PC-3 (cell line): ENCODE data around the gene MMP24OS. TPM values are rescaled to one million over a fixed set of nuclear protein-coding genes. Genes with fewer than 3 reads are reported as not detected.
A peak's percentile ranks its signal among the peaks of the same experiment; 100 is the strongest.

Source experiments
- ATAC-seq: fragments of 200-7000 bp; cut with Tn5 transposase; 2 replicates; pipeline ENCODE4 v1.9.1; 2020; ENCODE audit warnings: mild to moderate bottlenecking, moderate library complexity
- BruUV-seq: library from RNA; stranded (reverse); fragments of 400-500 nt; replicated peaks from 2 replicates; lab custom pipeline; 2021; lab: Mats Ljungman, UMichigan
- CTCF ChIA-PET: fragments of 300-600 bp; sonication (Branson Sonifier 250); formaldehyde crosslinking; loops from one replicate; lab custom pipeline; 2022; ENCODE audit warnings: antibody characterized with exemption; lab: Charles Lee
- POLR2A ChIA-PET: fragments of 300-600 bp; sonication (Branson Sonifier 250); formaldehyde crosslinking; loops from one replicate; lab custom pipeline; 2022; ENCODE audit warnings: antibody characterized with exemption; ENCODE audit not compliant: unreplicated experiment; lab: Charles Lee
- DNase-seq: peaks from one replicate; pipeline ENCODE4 v3.0.0-alpha.2; 2015
- H2AFZ ChIP-seq: fragments of 300-600 bp; sonication (generic); 2 replicates; pipeline ENCODE4 v1.6.0; 2016; ENCODE audit warnings: antibody characterized with exemption, low read length
- H3F3A ChIP-seq: fragments of 300-600 bp; sonication (generic); one replicate; pipeline ENCODE4 v1.6.0; 2017; ENCODE audit warnings: antibody characterized with exemption, low read length, control low read depth, mild to moderate bottlenecking; ENCODE audit not compliant: unreplicated experiment
- H3K27ac ChIP-seq: fragments of 300-600 bp; sonication (generic); 2 replicates; pipeline ENCODE4 v1.5.1; 2016; ENCODE audit warnings: mild to moderate bottlenecking, low read length
- H3K27me3 ChIP-seq: fragments of 300-600 bp; sonication (generic); 2 replicates; pipeline ENCODE4 v1.6.1; 2016; ENCODE audit warnings: low read length, mixed read lengths
- H3K36me3 ChIP-seq: fragments of 300-600 bp; sonication (generic); 2 replicates; pipeline ENCODE4 v1.6.1; 2016; ENCODE audit warnings: low read depth, mixed run types, low read length, mixed read lengths
- H3K4me1 ChIP-seq: fragments of 300-600 bp; sonication (generic); 2 replicates; pipeline ENCODE4 v1.5.1; 2016; ENCODE audit warnings: low read length; ENCODE audit not compliant: insufficient read depth
- H3K4me2 ChIP-seq: fragments of 300-600 bp; sonication (generic); 2 replicates; pipeline ENCODE4 v1.6.0; 2016; ENCODE audit warnings: low read length
- H3K4me3 ChIP-seq: fragments of 300-600 bp; sonication (generic); 2 replicates; pipeline ENCODE4 v1.5.1; 2016; ENCODE audit warnings: mild to moderate bottlenecking, low read length, mixed read lengths
- H3K79me2 ChIP-seq: fragments of 300-600 bp; sonication (generic); 2 replicates; pipeline ENCODE4 v1.6.1; 2017; ENCODE audit warnings: low read length, mixed read lengths
- H3K9ac ChIP-seq: fragments of 300-600 bp; sonication (generic); 2 replicates; pipeline ENCODE4 v1.6.0; 2016; ENCODE audit warnings: mild to moderate bottlenecking, low read length
- H3K9me2 ChIP-seq: fragments of 300-600 bp; sonication (generic); replicated peaks from 2 replicates; pipeline ENCODE4 v1.6.1; 2016; ENCODE audit warnings: mixed run types, low read length, mixed read lengths
- H3K9me3 ChIP-seq: fragments of 300-600 bp; sonication (generic); 2 replicates; pipeline ENCODE4 v1.6.1; 2016; ENCODE audit warnings: low read length, mixed read lengths
- H4K20me1 ChIP-seq: fragments of 300-600 bp; sonication (generic); 2 replicates; pipeline ENCODE4 v1.6.1; 2016; ENCODE audit warnings: low read length, mixed read lengths
- EZH2 ChIP-seq: fragments of 300-600 bp; sonication (generic); IDR thresholded peaks from one replicate; pipeline ENCODE4 v1.6.1; 2017; ENCODE audit warnings: antibody characterized with exemption, mild to moderate bottlenecking, low read length; ENCODE audit not compliant: unreplicated experiment
- EZH2phosphoT487 ChIP-seq: fragments of 300-600 bp; sonication (generic); IDR thresholded peaks from 2 replicates; pipeline ENCODE4 v1.6.1; 2018; ENCODE audit warnings: mild to moderate bottlenecking, antibody characterized with exemption, low read length, borderline replicate concordance
- intact Hi-C: fragments of 100-400 bp; cut with micrococcal nuclease; formaldehyde crosslinking; loops from 2 replicates; pipeline ENCODE4 v1.9.0; 2023
- total RNA-seq: library from RNA; depleted of rRNA; stranded (reverse); fragments of >200 nt; gene quantifications from 2 replicates; pipeline ENCODE4 v1.2.3, GENCODE V29; 2014
- TF ChIP-seq, protein P1 (sequence below): fragments of 300-600 bp; sonication (generic); conservative IDR thresholded peaks from 2 replicates; pipeline ENCODE4 v1.5.1; 2017; ENCODE audit warnings: antibody characterized with exemption, low read depth, mild to moderate bottlenecking, low read length

The MMP24OS gene
- total RNA-seq, 1 experiment from 2014 or later, result 19.5 TPM

DNA sequence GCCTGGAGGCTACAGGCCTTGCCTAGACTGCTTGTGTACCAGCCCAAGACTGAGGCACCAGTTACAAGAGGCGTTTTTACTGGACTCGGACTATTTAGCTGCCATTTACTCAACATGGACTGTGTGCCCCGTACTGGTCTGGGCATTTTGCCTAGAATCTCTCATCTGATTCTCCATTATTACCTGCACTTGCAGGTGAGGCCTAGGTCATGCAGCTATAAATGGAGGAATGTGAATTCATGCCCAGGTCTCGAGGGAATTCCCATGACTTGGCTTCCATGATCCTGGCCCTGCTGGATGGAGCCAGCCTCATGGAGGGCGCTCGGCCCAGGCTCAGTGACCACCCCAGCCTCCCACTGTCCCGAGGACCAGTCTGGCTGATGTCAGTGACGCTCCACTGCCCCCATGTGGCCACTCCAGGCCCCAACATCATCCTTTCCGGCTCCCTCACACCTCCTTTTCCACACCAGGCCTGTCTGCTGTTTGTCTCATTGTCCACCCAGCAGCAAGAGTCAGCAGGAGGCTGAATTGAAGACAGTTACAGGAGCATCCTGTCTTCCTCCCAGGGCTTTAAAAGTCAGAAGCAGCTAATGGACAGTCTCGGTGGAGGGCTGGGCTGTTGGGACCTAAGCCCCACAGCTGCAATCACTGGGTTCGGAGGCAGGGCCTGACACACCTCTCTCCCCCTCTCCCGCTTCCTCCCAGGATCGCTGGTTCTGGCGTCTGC lies 8.7 kb downstream of the MMP24OS start:
- BruUV-seq, result no TSS peak
- Histone ChIP-seq H3K36me3 (no peaks in the 10 kb centered on the region), H3K79me2 (no peaks in the 10 kb centered on the region), H3K27ac (no peak overlapping the region), H3K9ac (no peak overlapping the region), H3K4me3 (no peak overlapping the region), H3K4me1 (peaks cover 5% of the 10 kb centered on the region), H3F3A (no peaks in the 10 kb centered on the region), H4K20me1 (no peaks in the 10 kb centered on the region), H2AFZ (no peak overlapping the region), H3K4me2 (no peak overlapping the region), H3K9me3 (no peaks in the 10 kb centered on the region), H3K27me3 (no peaks in the 10 kb centered on the region), H3K9me2 (no peaks in the 10 kb centered on the region)
- ChIA-PET CTCF (interaction anchor here (0.5 to 1.6 kb wide), 4 partner anchors 15 to 173 kb away, joined by 4 to 9 read pairs (median 8); partner anchors contain the start of genes EDEM2 and EIF6), POLR2A (interaction anchor here (0.5 kb wide), 1 partner anchor 42 kb away, joined by 4 read pairs; no protein-coding TSS in a partner anchor)
- TF ChIP-seq EZH2 (no peak), EZH2phosphoT487 (no peak)
- TF ChIP-seq, protein P1, sequence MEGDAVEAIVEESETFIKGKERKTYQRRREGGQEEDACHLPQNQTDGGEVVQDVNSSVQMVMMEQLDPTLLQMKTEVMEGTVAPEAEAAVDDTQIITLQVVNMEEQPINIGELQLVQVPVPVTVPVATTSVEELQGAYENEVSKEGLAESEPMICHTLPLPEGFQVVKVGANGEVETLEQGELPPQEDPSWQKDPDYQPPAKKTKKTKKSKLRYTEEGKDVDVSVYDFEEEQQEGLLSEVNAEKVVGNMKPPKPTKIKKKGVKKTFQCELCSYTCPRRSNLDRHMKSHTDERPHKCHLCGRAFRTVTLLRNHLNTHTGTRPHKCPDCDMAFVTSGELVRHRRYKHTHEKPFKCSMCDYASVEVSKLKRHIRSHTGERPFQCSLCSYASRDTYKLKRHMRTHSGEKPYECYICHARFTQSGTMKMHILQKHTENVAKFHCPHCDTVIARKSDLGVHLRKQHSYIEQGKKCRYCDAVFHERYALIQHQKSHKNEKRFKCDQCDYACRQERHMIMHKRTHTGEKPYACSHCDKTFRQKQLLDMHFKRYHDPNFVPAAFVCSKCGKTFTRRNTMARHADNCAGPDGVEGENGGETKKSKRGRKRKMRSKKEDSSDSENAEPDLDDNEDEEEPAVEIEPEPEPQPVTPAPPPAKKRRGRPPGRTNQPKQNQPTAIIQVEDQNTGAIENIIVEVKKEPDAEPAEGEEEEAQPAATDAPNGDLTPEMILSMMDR, result peak; percentile 94
- intact Hi-C loops, result loop anchor here (1.0 to 10.0 kb wide), 2 partner anchors 124 to 434 kb away; no protein-coding TSS in a partner anchor
- ATAC-seq, result peak; percentile 80
- peak; percentile 67 for DNase-seq

DNA sequence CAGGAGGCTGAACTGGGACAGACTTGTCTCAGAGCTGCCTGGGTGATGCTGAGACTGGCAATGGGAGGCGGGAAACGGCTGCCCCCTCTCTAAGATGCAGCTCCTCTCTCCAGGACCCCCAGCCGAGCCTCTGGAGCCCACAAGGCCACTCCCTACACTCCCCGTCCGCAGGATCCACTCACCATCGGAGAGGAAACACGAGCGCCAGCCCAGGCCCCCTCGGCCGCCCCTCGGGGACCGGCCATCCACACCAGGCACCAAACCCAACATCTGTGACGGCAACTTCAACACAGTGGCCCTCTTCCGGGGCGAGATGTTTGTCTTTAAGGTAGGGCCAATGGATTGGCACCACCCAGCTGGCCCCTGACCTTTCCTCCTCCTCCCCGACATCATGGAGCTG lies 10.8 kb downstream of the MMP24OS start:
- H3F3A ChIP-seq, result no peaks in the 10 kb centered on the region
- H3K27me3 ChIP-seq, result no peaks in the 10 kb centered on the region
- ATAC-seq (no peak), DNase-seq (no peak)
- H4K20me1 ChIP-seq, result no peaks in the 10 kb centered on the region
- TF ChIP-seq EZH2phosphoT487 (no peak), EZH2 (no peak)
- TF ChIP-seq, protein P1, result no peak
- no peaks in the 10 kb centered on the region for H3K9me2 ChIP-seq
- POLR2A ChIA-PET, result interaction anchor here (0.6 kb wide), 1 partner anchor 865 kb away, joined by 10 read pairs; no protein-coding TSS in a partner anchor
- H2AFZ ChIP-seq, result no peak overlapping the region
- no peaks in the 10 kb centered on the region for H3K9me3 ChIP-seq
- CTCF ChIA-PET, result no interaction called here
- no peaks in the 10 kb centered on the region for H3K36me3 ChIP-seq
- H3K4me3 ChIP-seq, result no peak overlapping the region
- BruUV-seq, result no TSS peak
- H3K9ac ChIP-seq, result no peak overlapping the region
- peaks cover 19% of the 10 kb centered on the region for H3K4me1 ChIP-seq
- H3K27ac ChIP-seq, result no peak overlapping the region
- H3K79me2 ChIP-seq, result no peaks in the 10 kb centered on the region
- H3K4me2 ChIP-seq, result no peak overlapping the region
- intact Hi-C loops, result loop anchor here (10.0 kb wide), 1 partner anchor 432 kb away; no protein-coding TSS in a partner anchor

DNA sequence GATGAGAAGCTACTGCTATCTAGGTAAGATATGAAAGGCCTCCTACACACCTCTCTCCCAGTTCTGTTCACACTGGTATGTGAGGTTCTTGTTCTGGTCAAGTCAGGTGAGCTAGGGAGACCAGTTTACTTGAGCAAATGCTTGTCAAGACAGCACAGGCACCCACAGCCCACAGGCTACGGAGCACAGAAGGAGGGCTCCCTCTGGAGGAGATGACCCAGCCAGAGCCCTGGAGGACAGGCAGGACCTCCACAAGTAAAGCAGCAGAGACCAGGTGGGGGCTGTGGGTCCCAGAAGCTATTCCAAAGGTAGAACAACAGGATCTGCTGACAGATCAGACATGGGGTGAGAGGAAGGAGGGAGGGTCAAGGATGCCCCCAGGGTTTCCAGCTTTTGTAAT lies 13.2 kb downstream of the MMP24OS start:
- intact Hi-C loops, result loop anchor here (10.0 kb wide), 1 partner anchor 430 kb away; no protein-coding TSS in a partner anchor
- BruUV-seq, result no TSS peak
- no peaks in the 10 kb centered on the region for H3K27me3 ChIP-seq
- POLR2A ChIA-PET, result interaction anchor here (0.5 to 0.6 kb wide), 2 partner anchors 180 to 346 kb away, joined by 3 to 7 read pairs; no protein-coding TSS in a partner anchor
- DNase-seq (peak; percentile 47), ATAC-seq (no peak)
- TF ChIP-seq, protein P1, result peak; percentile 49
- TF ChIP-seq EZH2phosphoT487, result no peak
- no peak overlapping the region for H3K4me3 ChIP-seq
- no peaks in the 10 kb centered on the region for H3K79me2 ChIP-seq
- H3K9ac ChIP-seq, result no peak overlapping the region
- H3K36me3 ChIP-seq, result no peaks in the 10 kb centered on the region
- H3K9me3 ChIP-seq, result no peaks in the 10 kb centered on the region
- peaks cover 19% of the 10 kb centered on the region for H3K4me1 ChIP-seq
- CTCF ChIA-PET, result interaction anchor here (0.7 to 2.7 kb wide), 3 partner anchors 41 to 120 kb away, joined by 3 to 19 read pairs (median 8); no protein-coding TSS in a partner anchor
- no peak overlapping the region for H3K4me2 ChIP-seq
- no peaks in the 10 kb centered on the region for H3K9me2 ChIP-seq
- H2AFZ ChIP-seq, result no peak overlapping the region
- H4K20me1 ChIP-seq, result no peaks in the 10 kb centered on the region
- no peaks in the 10 kb centered on the region for H3F3A ChIP-seq
- H3K27ac ChIP-seq, result no peak overlapping the region
